AG09319 (cell line): ENCODE results near the gene NCOA1.

ENCODE experiments used
- DNase-seq: peaks from one replicate; pipeline ENCODE4 v3.0.0-alpha.2; 2010; ENCODE audit warnings: low read depth; ENCODE audit errors: extremely low read depth
- TF ChIP-seq, protein P1 (sequence below): IDR thresholded peaks from 2 replicates; pipeline ENCODE4 v1.5.1; 2011; ENCODE audit warnings: low read depth, mild to moderate bottlenecking, inconsistent platforms, low read length, moderate library complexity

NCOA1 gene

GRCh38 chr2:24720310-24720709 is 229.3 kb downstream of the NCOA1 start:
- no peak for DNase-seq
- TF ChIP-seq, protein P1, sequence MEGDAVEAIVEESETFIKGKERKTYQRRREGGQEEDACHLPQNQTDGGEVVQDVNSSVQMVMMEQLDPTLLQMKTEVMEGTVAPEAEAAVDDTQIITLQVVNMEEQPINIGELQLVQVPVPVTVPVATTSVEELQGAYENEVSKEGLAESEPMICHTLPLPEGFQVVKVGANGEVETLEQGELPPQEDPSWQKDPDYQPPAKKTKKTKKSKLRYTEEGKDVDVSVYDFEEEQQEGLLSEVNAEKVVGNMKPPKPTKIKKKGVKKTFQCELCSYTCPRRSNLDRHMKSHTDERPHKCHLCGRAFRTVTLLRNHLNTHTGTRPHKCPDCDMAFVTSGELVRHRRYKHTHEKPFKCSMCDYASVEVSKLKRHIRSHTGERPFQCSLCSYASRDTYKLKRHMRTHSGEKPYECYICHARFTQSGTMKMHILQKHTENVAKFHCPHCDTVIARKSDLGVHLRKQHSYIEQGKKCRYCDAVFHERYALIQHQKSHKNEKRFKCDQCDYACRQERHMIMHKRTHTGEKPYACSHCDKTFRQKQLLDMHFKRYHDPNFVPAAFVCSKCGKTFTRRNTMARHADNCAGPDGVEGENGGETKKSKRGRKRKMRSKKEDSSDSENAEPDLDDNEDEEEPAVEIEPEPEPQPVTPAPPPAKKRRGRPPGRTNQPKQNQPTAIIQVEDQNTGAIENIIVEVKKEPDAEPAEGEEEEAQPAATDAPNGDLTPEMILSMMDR, result no peak

GRCh38 chr2:24721470-24721869 is 230.4 kb downstream of the NCOA1 start:
- DNase-seq, result peak; percentile 90
- TF ChIP-seq, protein P1, result no peak

GRCh38 chr2:24722141-24722790 is 231.2 kb downstream of the NCOA1 start:
- TF ChIP-seq, protein P1, result no peak
- no peak for DNase-seq

GRCh38 chr2:24723191-24723590 is 232.1 kb downstream of the NCOA1 start:
- no peak for DNase-seq
- TF ChIP-seq, protein P1, result no peak

- DNase-seq, result no peak
- TF ChIP-seq, protein P1, result no peak
Measured at GRCh38 chr2:24723665-24724064, 232.6 kb downstream of the NCOA1 start.

DNA sequence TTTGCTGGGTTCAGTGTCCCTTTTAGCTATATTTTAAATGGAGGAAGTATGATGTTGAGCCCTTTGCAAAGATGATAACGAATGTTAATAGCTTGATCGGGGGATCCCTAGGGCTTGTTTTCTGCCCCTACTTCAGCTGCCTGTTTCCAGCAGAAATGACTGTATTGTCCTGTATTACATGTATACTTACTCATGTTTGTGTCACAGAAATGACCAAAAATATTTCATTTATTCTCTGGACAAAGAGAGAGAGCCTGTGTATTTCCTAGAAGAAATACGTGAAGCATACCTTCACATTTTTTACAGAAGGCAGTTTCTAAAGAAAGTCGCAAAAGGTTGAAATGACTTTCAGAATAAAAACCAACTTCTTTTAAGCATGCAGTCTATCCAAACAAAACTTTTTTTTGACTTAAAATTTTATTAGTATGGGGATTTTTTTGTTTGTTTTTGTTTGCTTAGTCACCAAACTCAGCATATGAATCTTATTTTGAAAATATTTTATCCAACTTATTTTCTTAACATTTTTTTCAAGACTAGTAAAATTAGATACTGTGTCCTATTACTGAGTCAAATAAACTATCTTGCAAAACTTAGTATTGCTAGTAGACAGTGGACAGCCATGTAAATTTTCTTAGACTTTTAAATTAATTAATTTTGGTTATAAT is 233.2 kb downstream of the NCOA1 start:
- DNase-seq, result no peak
- TF ChIP-seq, protein P1, result no peak

- DNase-seq, result no peak
- TF ChIP-seq, protein P1, result no peak
Measured at GRCh38 chr2:24725956-24726355, 234.9 kb downstream of the NCOA1 start.
